A673 (cell line): ENCODE measurements around the gene LRRC4C. TPM values are rescaled to one million over a fixed set of nuclear protein-coding genes. Genes with fewer than 3 reads are reported as not detected.

Experiments used
- BruUV-seq: library from RNA; stranded (reverse); fragments of 400-500 nt; replicated peaks from 2 replicates; lab custom pipeline; 2021; lab: Mats Ljungman, UMichigan
- CTCF ChIA-PET: fragments of 300-600 bp; sonication (Branson Sonifier 250); formaldehyde crosslinking; loops from one replicate; lab custom pipeline; 2022; ENCODE audit warnings: antibody characterized with exemption; lab: Charles Lee
- POLR2A ChIA-PET: fragments of 300-600 bp; sonication (Branson Sonifier 250); formaldehyde crosslinking; loops from one replicate; lab custom pipeline; 2022; ENCODE audit warnings: antibody characterized with exemption; ENCODE audit not compliant: low non-redundant PET; lab: Charles Lee
- DNase-seq: peaks from one replicate; pipeline ENCODE4 v3.0.0-alpha.2; 2015; ENCODE audit warnings: low spot score
- H3K27ac ChIP-seq: fragments of 200-600 bp; sonication (generic); 2 replicates; pipeline ENCODE4 v1.5.1; 2016; ENCODE audit warnings: mixed run types, low read depth, mild to moderate bottlenecking, mixed read lengths, antibody characterized with exemption, low read length; ENCODE audit not compliant: poor library complexity, severe bottlenecking
- H3K27me3 ChIP-seq: fragments of 200-600 bp; sonication (generic); replicated peaks from 2 replicates; pipeline ENCODE4 v1.6.1; 2017; ENCODE audit warnings: mixed run types, low read depth, mild to moderate bottlenecking, mixed read lengths, antibody characterized with exemption, low read length; ENCODE audit not compliant: insufficient read depth, poor library complexity
- H3K36me3 ChIP-seq: fragments of 200-600 bp; sonication (generic); 2 replicates; pipeline ENCODE4 v1.6.1; 2016; ENCODE audit warnings: mixed run types, mild to moderate bottlenecking, mixed read lengths, antibody characterized with exemption, low read length; ENCODE audit not compliant: insufficient read depth, poor library complexity, severe bottlenecking
- H3K4me1 ChIP-seq: fragments of 200-600 bp; sonication (generic); 2 replicates; pipeline ENCODE4 v1.6.1; 2017; ENCODE audit warnings: mixed run types, mild to moderate bottlenecking, mixed read lengths, antibody characterized with exemption, low read length; ENCODE audit not compliant: insufficient read depth, poor library complexity, severe bottlenecking
- H3K4me3 ChIP-seq: fragments of 200-600 bp; sonication (generic); 2 replicates; pipeline ENCODE4 v1.5.1; 2016; ENCODE audit warnings: low read depth, mixed run types, mild to moderate bottlenecking, mixed read lengths, low read length; ENCODE audit not compliant: poor library complexity, severe bottlenecking
- H3K9me3 ChIP-seq: fragments of 200-600 bp; sonication (generic); 2 replicates; pipeline ENCODE4 v1.6.1; 2016; ENCODE audit warnings: mixed run types, low read depth, mild to moderate bottlenecking, mixed read lengths, antibody characterized with exemption, low read length; ENCODE audit not compliant: poor library complexity, severe bottlenecking
- CTCF ChIP-seq: fragments of 300-800, 200-600 bp; sonication (generic); conservative IDR thresholded peaks from 2 replicates; pipeline ENCODE4 v1.5.1; 2017; ENCODE audit warnings: low read depth, mild to moderate bottlenecking, antibody characterized with exemption, low read length, moderate library complexity, mixed read lengths
- EZH2 ChIP-seq: fragments of 200-600 bp; sonication (generic); IDR thresholded peaks from 2 replicates; pipeline ENCODE4 v1.6.1; 2017; ENCODE audit warnings: borderline replicate concordance, low read depth, mild to moderate bottlenecking, mixed read lengths, antibody characterized with exemption, low read length; ENCODE audit not compliant: poor library complexity, severe bottlenecking
- intact Hi-C: fragments of 100-400 bp; cut with micrococcal nuclease; formaldehyde crosslinking; loops from one replicate; pipeline ENCODE4 v1.10.0; 2022; ENCODE audit not compliant: unreplicated experiment
- total RNA-seq: library from RNA; stranded (reverse); gene quantifications from 2 replicates; pipeline ENCODE4 v1.2.3, GENCODE V29; 2021

LRRC4C gene
- total RNA-seq, 1 experiment from 2014 or later: 38.3 TPM

DNA sequence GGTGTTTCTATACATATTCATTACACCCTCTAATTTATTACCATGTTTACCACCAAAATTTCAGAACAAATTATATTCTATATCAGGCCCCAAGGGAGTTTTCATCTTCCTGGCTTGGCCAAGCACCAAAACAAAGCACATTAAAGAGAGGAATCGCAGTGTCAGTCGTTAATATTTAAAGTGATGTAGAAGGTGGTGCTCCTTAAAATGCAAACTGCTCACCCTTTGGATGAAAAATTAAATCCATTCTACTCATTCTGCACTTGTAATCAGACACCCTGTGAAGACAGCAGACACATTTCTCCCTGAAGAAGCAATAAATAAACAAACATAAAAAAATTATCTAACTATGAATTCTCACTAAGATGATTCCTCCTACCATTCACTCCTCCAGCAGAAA, 113.4 kb downstream of the LRRC4C start:
- TF ChIP-seq CTCF: no peak
- TF ChIP-seq EZH2: no peak
- Histone ChIP-seq H3K27ac (no peak overlapping the region), H3K9me3 (no peaks in the 10 kb centered on the region), H3K27me3 (no peaks in the 10 kb centered on the region), H3K4me3 (no peak overlapping the region), H3K4me1 (no peaks in the 10 kb centered on the region), H3K36me3 (no peaks in the 10 kb centered on the region)
- ChIA-PET POLR2A (no interaction called here), CTCF (no interaction called here)
- no TSS peak for BruUV-seq
- no peak for DNase-seq
- intact Hi-C loops: no loop called here

DNA sequence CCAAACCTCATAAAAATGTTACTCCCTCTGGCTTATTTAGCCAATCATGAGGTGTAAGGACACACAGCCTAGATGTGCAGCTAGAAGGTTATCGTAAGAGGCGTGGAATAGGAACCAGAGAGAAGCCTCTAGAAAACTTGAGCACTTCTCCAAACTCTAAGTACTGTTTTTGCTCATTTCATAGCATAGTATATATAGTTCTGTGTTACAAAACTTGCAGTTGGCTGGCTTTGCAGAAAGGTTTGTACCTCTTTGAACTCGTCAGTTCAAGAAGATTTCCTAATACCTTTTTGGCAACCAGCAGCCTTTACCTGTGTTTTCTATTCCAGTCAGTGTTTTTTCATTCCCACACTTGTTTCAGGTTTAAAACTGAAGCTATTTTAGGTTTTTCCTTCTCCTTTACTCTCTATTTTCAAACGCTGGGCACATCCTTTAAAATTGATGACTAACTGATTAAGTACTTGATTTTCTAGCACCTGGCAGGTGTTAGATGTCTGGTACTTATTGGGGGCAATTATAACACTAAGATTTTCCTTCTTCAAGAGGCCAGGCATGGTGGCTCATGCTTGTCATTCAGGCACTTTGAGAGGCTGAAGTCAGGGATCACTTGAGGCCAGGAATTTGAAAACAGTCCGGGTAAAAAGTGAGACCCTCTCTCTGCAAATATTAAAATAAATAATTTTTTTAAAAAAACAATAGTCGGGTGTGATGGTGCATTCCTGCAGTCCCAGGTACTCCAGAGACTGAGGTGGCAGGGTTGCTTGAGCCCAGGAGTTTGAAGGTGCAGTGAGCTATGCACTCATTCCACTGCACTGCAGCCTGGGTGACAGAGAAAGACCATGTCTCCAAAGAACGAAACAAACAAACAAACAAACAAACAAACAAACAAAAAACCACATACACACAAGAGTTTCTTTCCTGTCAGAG, 125.2 kb downstream of the LRRC4C start:
- no peaks in the 10 kb centered on the region for H3K27me3 ChIP-seq
- H3K4me3 ChIP-seq: no peak overlapping the region
- POLR2A ChIA-PET: no interaction called here
- DNase-seq: no peak
- no peaks in the 10 kb centered on the region for H3K4me1 ChIP-seq
- BruUV-seq: no TSS peak
- no peaks in the 10 kb centered on the region for H3K9me3 ChIP-seq
- H3K27ac ChIP-seq: no peak overlapping the region
- H3K36me3 ChIP-seq: no peaks in the 10 kb centered on the region
- TF ChIP-seq CTCF: no peak
- no peak for TF ChIP-seq EZH2
- CTCF ChIA-PET: interaction anchor here (0.5 kb wide), 1 partner anchor 164 kb away, joined by 3 read pairs; no protein-coding TSS in a partner anchor
- intact Hi-C loops: no loop called here

DNA sequence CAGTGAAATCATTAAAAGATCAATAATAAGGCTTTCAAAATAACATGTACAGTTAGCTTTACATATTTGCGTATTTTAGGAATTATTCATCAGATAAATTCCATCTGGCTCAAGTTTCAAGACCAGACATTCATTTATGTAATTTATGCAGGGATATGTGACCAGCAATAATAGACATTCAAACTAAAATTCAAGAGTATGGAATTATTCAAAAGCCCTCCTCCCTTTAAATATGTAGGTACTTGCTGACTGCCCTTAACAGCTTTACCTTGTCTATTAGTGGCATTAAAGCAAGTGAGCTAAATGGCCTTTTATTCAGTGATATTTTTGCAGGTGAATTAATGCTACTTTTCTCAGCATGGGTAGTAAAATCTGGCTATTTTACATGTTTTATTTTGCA, 126.1 kb downstream of the LRRC4C start:
- Histone ChIP-seq H3K9me3 (no peaks in the 10 kb centered on the region), H3K27me3 (no peaks in the 10 kb centered on the region), H3K27ac (no peak overlapping the region), H3K4me1 (no peaks in the 10 kb centered on the region), H3K36me3 (no peaks in the 10 kb centered on the region), H3K4me3 (no peak overlapping the region)
- ChIA-PET CTCF (no interaction called here), POLR2A (no interaction called here)
- DNase-seq: no peak
- TF ChIP-seq CTCF (no peak), EZH2 (no peak)
- intact Hi-C loops: no loop called here
- BruUV-seq: no TSS peak
